Mesendoderm (in vitro differentiated cells): ENCODE measurements around the gene RGL4.

Source experiments
- DNase-seq: peaks from one replicate; pipeline ENCODE4 v3.0.0; 2013
- H2AK5ac ChIP-seq: 2 replicates; pipeline ENCODE4 v1.6.1; 2013; ENCODE audit warnings: low read length, inconsistent platforms
- H2BK120ac ChIP-seq: 2 replicates; pipeline ENCODE4 v1.6.1; 2013; ENCODE audit warnings: low read depth, mild to moderate bottlenecking, low read length, moderate library complexity, mixed read lengths
- H2BK15ac ChIP-seq: replicated peaks from 2 replicates; pipeline ENCODE4 v1.6.1; 2013; ENCODE audit warnings: low read depth, mild to moderate bottlenecking, moderate library complexity
- H2BK5ac ChIP-seq: 2 replicates; pipeline ENCODE4 v1.6.1; 2013; ENCODE audit warnings: low read length, inconsistent platforms
- H3K18ac ChIP-seq: 2 replicates; pipeline ENCODE4 v1.6.1; 2013; ENCODE audit warnings: mild to moderate bottlenecking, low read length, mixed read lengths
- H3K23ac ChIP-seq: one replicate; pipeline ENCODE4 v1.6.1; 2013; ENCODE audit warnings: low read length
- H3K27ac ChIP-seq: 2 replicates; pipeline ENCODE4 v1.5.1; 2013; ENCODE audit warnings: low read depth, mild to moderate bottlenecking, inconsistent platforms, low read length, moderate library complexity
- H3K27me3 ChIP-seq: 2 replicates; pipeline ENCODE4 v1.6.1; 2013; ENCODE audit warnings: low read length, control low read depth, mild to moderate bottlenecking, inconsistent platforms; ENCODE audit not compliant: insufficient read depth, poor library complexity
- H3K36me3 ChIP-seq: 2 replicates; pipeline ENCODE4 v1.6.1; 2013; ENCODE audit warnings: low read length, inconsistent platforms; ENCODE audit not compliant: control insufficient read depth, insufficient read depth
- H3K4ac ChIP-seq: one replicate; pipeline ENCODE4 v1.6.1; 2013; ENCODE audit warnings: low read depth, mild to moderate bottlenecking, low read length, moderate library complexity
- H3K4me1 ChIP-seq: 2 replicates; pipeline ENCODE4 v1.6.1; 2013; ENCODE audit warnings: low read depth, low read length, inconsistent platforms; ENCODE audit not compliant: control insufficient read depth
- H3K4me2 ChIP-seq: 2 replicates; pipeline ENCODE4 v1.6.1; 2013; ENCODE audit warnings: low read length
- H3K4me3 ChIP-seq: 2 replicates; pipeline ENCODE4 v1.5.1; 2013; ENCODE audit warnings: mild to moderate bottlenecking, low read length
- H3K56ac ChIP-seq: one replicate; pipeline ENCODE4 v1.6.1; 2013; ENCODE audit warnings: low read length
- H3K79me1 ChIP-seq: 2 replicates; pipeline ENCODE4 v1.6.1; 2013; ENCODE audit warnings: low read length, inconsistent platforms
- H3K79me2 ChIP-seq: 2 replicates; pipeline ENCODE4 v1.6.1; 2013; ENCODE audit warnings: mild to moderate bottlenecking, low read length; ENCODE audit not compliant: control insufficient read depth, insufficient read depth
- H3K9ac ChIP-seq: 2 replicates; pipeline ENCODE4 v1.6.1; 2013; ENCODE audit warnings: low read length, inconsistent platforms
- H4K5ac ChIP-seq: one replicate; pipeline ENCODE4 v1.6.1; 2013; ENCODE audit warnings: low read length
- H4K8ac ChIP-seq: one replicate; pipeline ENCODE4 v1.6.1; 2013; ENCODE audit warnings: low read depth, mild to moderate bottlenecking, control low read depth, low read length, moderate library complexity
- WGBS: extraction: QIAGEN DNeasy Blood & Tissue Kit; methylation state at CpG from one replicate; pipeline ENCODE4 v1.1.7; 2013; ENCODE audit warnings: low lambda C conversion rate, missing lambda C conversion rate; ENCODE audit not compliant: insufficient coverage; ENCODE audit errors: extremely low coverage; 5-methylcytosine and 5-hydroxymethylcytosine counted together

Gene RGL4

GRCh38 chr22:23686416-23687024 lies 4.3 kb upstream of the RGL4 start:
- no peak overlapping the region for H3K18ac ChIP-seq
- H3K4me2 ChIP-seq: no peak overlapping the region
- no peak overlapping the region for H4K8ac ChIP-seq
- no peak overlapping the region for H3K4ac ChIP-seq
- no peak overlapping the region for H3K27ac ChIP-seq
- no peak overlapping the region for H3K56ac ChIP-seq
- no peaks in the 10 kb centered on the region for H3K36me3 ChIP-seq
- H3K79me1 ChIP-seq: no peaks in the 10 kb centered on the region
- H2BK15ac ChIP-seq: no peak overlapping the region
- no peaks in the 10 kb centered on the region for H3K27me3 ChIP-seq
- H3K9ac ChIP-seq: no peak overlapping the region
- H3K4me3 ChIP-seq: no peak overlapping the region
- no peak for DNase-seq
- no CpG with 5 or more reads among the region's 7 CpGs for WGBS
- no peaks in the 10 kb centered on the region for H3K4me1 ChIP-seq
- H4K5ac ChIP-seq: no peak overlapping the region
- H2BK5ac ChIP-seq: no peak overlapping the region
- no peak overlapping the region for H2AK5ac ChIP-seq
- no peaks in the 10 kb centered on the region for H3K79me2 ChIP-seq
- no peak overlapping the region for H3K23ac ChIP-seq
- H2BK120ac ChIP-seq: no peak overlapping the region

GRCh38 chr22:23688121-23688520 lies 2.7 kb upstream of the RGL4 start:
- Histone ChIP-seq H4K8ac (no peak overlapping the region), H3K23ac (no peak overlapping the region), H3K4me1 (no peaks in the 10 kb centered on the region), H3K79me1 (no peaks in the 10 kb centered on the region), H3K4me2 (no peak overlapping the region), H4K5ac (no peak overlapping the region), H3K18ac (no peak overlapping the region), H2AK5ac (no peak overlapping the region), H3K27ac (no peak overlapping the region), H3K27me3 (no peaks in the 10 kb centered on the region), H3K4me3 (no peak overlapping the region), H3K4ac (no peak overlapping the region), H3K79me2 (no peaks in the 10 kb centered on the region), H3K9ac (no peak overlapping the region), H2BK5ac (no peak overlapping the region), H2BK15ac (no peak overlapping the region), H3K36me3 (no peaks in the 10 kb centered on the region), H3K56ac (no peak overlapping the region), H2BK120ac (no peak overlapping the region)
- no peak for DNase-seq
- no CpG with 5 or more reads among the region's 10 CpGs for WGBS

GRCh38 chr22:23688571-23688970 lies 2.2 kb upstream of the RGL4 start:
- no CpG with 5 or more reads among the region's 9 CpGs for WGBS
- no peak overlapping the region for H2BK5ac ChIP-seq
- H3K9ac ChIP-seq: no peak overlapping the region
- H3K27ac ChIP-seq: no peak overlapping the region
- H3K4me2 ChIP-seq: no peak overlapping the region
- no peak for DNase-seq
- H4K5ac ChIP-seq: no peak overlapping the region
- H2AK5ac ChIP-seq: no peak overlapping the region
- no peaks in the 10 kb centered on the region for H3K36me3 ChIP-seq
- no peak overlapping the region for H2BK120ac ChIP-seq
- H3K18ac ChIP-seq: no peak overlapping the region
- H3K4me1 ChIP-seq: no peaks in the 10 kb centered on the region
- H3K79me1 ChIP-seq: no peaks in the 10 kb centered on the region
- no peak overlapping the region for H3K4me3 ChIP-seq
- no peak overlapping the region for H3K4ac ChIP-seq
- no peak overlapping the region for H3K56ac ChIP-seq
- H3K23ac ChIP-seq: no peak overlapping the region
- H4K8ac ChIP-seq: no peak overlapping the region
- H3K27me3 ChIP-seq: no peaks in the 10 kb centered on the region
- H3K79me2 ChIP-seq: no peaks in the 10 kb centered on the region
- no peak overlapping the region for H2BK15ac ChIP-seq

GRCh38 chr22:23689414-23689813 lies 1.4 kb upstream of the RGL4 start:
- no peak overlapping the region for H3K4me3 ChIP-seq
- H4K5ac ChIP-seq: no peak overlapping the region
- H3K4ac ChIP-seq: no peak overlapping the region
- DNase-seq: no peak
- no peak overlapping the region for H3K18ac ChIP-seq
- no peaks in the 10 kb centered on the region for H3K79me1 ChIP-seq
- no peak overlapping the region for H3K27ac ChIP-seq
- no peak overlapping the region for H3K56ac ChIP-seq
- no CpG with 5 or more reads among the region's 7 CpGs for WGBS
- no peak overlapping the region for H2BK5ac ChIP-seq
- H2BK120ac ChIP-seq: no peak overlapping the region
- H3K27me3 ChIP-seq: no peaks in the 10 kb centered on the region
- H4K8ac ChIP-seq: no peak overlapping the region
- H3K4me1 ChIP-seq: no peaks in the 10 kb centered on the region
- H2AK5ac ChIP-seq: no peak overlapping the region
- no peaks in the 10 kb centered on the region for H3K36me3 ChIP-seq
- H3K23ac ChIP-seq: no peak overlapping the region
- no peak overlapping the region for H3K9ac ChIP-seq
- H2BK15ac ChIP-seq: no peak overlapping the region
- H3K4me2 ChIP-seq: no peak overlapping the region
- H3K79me2 ChIP-seq: no peaks in the 10 kb centered on the region

GRCh38 chr22:23691748-23692423 lies 1.1 kb downstream of the RGL4 start:
- Histone ChIP-seq H3K4ac (no peak overlapping the region), H4K8ac (no peak overlapping the region), H3K18ac (no peak overlapping the region), H3K56ac (no peak overlapping the region), H3K4me2 (no peak overlapping the region), H3K79me2 (no peaks in the 10 kb centered on the region), H3K4me3 (no peak overlapping the region), H3K23ac (no peak overlapping the region), H3K27ac (no peak overlapping the region), H2BK15ac (no peak overlapping the region), H3K36me3 (no peaks in the 10 kb centered on the region), H3K79me1 (no peaks in the 10 kb centered on the region), H4K5ac (no peak overlapping the region), H3K27me3 (no peaks in the 10 kb centered on the region), H2AK5ac (no peak overlapping the region), H3K9ac (no peak overlapping the region), H2BK120ac (no peak overlapping the region), H3K4me1 (no peaks in the 10 kb centered on the region), H2BK5ac (no peak overlapping the region)
- no CpG with 5 or more reads among the region's 12 CpGs for whole genome bisulfite sequencing
- no peak for DNase-seq
